GM21528 (cell line): ENCODE measurements around the gene IKBKG.
"Not testable (repeated sequence)": the region's sequence is repeated elsewhere in the genome, so short reads cannot be mapped to it uniquely, and the experiment has no call there.

Experiments used
- ATAC-seq: cut with Tn5 transposase; IDR thresholded peaks from one replicate; pipeline ENCODE4 v1.9.1; 2021; ENCODE audit warnings: mild to moderate bottlenecking, moderate library complexity; ENCODE audit not compliant: unreplicated experiment, low FRiP score

Gene IKBKG

DNA sequence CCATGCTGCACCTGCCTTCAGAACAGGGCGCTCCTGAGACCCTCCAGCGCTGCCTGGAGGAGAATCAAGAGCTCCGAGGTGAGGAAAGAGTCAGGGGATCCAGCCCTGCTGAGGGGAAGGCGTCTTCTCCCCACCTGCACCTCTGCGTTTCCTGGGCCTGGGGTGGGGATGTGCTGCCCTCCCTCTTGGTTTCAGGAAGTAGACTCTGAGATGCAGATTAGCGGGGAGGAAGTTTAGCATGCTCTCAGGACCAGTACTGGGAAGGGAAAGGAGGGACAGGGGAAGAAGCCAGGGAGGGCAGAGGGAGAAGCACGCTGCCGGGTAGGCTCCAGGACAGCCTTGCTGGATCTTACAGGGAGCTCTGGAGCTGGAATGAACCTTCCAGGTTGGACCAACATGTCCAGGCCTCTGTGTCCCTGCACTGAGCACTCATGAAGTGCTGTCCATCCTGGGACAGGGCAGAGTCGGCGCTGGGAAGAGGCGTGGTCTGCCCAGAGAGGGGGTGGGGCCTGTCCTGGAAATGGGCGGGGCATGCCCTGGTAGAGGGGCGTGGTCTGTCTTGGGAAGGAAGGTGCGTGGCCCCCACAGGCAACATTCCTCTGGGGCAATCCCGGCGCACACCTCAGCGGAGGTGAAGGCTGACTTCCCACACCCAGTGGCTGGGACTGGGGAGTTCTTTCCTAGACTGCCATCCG, 4.8 kb downstream of the IKBKG start:
- not testable (repeated sequence) for ATAC-seq

DNA sequence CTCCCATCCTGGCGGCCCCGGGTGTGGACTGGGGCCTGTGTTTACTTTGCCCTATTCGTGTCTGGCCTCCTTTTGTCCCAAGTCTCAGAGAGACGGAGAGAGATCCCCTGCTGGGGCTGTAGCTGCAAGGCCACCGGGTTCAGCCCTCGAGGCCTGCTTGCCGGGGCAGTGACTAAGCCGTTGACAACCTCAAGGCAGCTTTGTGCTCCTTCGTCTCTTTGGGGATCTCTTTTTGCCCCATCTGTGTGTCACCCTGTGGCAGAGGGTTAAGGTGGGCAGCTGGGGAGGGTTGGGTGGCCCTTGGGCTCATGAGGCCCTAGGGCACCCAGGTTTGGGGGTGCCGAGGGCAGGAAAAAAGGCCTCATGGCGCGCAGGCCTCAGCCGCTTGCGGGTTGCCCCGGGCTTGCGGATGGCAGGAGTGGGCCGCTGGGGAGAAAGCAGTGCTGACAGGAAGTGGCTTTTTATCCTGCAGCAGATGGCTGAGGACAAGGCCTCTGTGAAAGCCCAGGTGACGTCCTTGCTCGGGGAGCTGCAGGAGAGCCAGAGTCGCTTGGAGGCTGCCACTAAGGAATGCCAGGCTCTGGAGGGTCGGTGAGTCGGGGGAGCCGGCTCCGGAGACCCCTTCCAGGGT, 10.8 kb downstream of the IKBKG start:
- not testable (repeated sequence) for ATAC-seq

DNA sequence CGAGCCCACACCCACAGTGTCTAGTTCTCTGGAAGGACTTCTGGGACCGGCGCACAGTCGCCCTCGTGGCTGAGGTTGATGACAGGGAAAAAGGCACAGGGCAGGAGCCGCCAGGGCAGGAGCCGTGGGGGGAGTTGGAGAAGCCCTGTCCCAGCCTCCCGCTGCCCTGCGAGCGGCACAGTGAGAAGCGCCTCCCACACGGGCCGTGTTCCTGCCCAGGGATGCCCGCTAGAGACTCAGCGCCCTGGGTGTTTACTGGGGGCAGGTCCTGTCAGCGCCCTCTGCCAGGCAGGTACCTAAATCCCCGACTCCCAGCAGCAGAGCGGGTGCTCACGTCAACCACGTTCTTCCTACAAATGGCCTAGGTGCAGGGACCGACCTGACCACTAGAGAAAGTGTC, 11.5 kb downstream of the IKBKG start:
- not testable (repeated sequence) for ATAC-seq

DNA sequence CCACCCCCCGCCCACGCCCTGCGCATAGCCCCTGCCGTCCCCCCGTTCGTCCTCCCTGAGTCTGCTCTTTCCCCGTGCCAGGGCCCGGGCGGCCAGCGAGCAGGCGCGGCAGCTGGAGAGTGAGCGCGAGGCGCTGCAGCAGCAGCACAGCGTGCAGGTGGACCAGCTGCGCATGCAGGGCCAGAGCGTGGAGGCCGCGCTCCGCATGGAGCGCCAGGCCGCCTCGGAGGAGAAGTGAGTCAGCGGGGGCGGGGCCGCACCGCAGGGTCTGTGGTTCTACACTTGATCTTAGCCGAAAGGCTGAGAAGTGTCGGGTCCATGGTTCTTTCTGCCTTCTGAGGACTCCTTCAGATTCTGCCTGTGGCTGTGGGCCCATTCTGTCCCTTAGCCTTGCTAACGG, 12.9 kb downstream of the IKBKG start:
- ATAC-seq: not testable (repeated sequence)

DNA sequence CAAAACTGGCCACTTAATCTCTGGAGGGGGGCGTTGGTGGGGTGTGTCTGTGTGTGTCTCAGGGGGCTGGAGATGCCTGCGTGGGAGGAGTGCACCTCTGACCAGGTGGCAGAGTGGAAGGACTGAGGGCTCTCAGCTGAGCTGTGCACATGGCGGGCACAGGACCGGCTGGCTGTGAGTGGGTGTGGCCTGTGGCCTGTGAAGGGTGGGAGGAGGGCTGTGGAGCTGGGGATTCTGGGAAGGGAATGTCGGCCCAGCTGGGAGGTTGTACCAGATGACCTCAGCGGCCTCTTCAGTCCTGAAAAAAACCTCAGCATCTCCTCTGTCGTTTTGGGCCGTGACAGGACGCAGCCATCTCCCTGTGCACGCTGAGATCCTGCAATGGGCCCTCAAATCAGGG, 14.9 kb downstream of the IKBKG start:
- not testable (repeated sequence) for ATAC-seq

DNA sequence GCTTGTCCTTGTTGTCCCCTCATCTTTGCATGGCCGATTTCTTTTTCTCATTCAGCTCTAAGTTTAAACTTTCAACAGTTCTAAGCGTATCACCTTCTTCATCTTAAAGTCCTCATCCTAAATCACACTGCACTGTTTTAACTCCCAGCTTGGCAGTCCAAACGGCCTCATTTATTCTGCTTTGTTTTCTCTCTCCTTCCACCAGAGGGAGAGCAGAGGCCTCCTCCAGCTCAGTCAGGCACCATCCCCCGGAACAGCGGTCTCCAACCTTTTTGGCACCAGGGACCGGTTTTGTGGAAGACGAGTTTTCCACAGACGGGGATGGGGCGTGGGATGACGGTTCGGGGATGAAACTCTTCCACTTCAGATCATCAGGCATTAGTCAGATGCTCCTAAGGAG, 22.9 kb downstream of the IKBKG start:
- not testable (repeated sequence) for ATAC-seq

DNA sequence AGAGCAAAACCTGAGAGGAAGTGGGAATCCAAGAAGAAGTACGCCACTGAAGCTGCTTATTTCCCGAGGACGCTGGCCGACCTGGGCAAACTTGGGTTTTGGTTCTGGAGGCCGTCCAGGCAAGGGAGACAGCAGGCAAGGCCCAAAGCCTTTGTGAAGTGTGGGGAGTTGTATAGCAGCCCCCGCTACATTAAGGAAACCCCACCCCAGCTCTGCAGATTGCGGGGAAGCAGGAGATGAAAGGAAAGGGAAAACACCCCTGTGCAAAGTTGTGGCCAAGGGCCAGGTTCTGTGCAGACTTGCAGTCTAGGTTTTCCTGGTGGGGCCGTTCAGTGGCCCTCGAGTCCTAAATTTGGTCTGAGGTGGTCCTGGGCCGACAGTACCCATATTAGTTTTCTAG, 25.6 kb downstream of the IKBKG start:
- ATAC-seq: not testable (repeated sequence)

DNA sequence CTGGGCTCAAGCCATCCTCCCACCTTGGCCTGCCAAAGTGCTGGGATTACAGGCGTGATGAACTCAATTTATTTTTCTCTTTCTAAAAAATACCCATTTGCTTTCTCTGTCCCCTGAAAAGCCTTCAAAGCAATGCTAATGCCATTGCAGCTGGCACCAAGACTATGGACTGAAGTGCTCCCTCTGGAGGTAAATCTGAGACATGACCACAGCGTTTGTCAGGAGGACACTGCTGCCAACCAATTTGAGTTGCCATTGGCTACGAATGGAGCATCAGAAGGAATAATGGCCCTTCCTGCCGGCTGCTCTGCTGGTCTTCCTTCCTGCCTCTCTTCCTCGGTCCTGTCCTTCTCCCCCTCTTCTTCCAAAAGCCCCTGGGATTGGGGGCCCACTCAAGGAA, 27.7 kb downstream of the IKBKG start:
- ATAC-seq: not testable (repeated sequence)

DNA sequence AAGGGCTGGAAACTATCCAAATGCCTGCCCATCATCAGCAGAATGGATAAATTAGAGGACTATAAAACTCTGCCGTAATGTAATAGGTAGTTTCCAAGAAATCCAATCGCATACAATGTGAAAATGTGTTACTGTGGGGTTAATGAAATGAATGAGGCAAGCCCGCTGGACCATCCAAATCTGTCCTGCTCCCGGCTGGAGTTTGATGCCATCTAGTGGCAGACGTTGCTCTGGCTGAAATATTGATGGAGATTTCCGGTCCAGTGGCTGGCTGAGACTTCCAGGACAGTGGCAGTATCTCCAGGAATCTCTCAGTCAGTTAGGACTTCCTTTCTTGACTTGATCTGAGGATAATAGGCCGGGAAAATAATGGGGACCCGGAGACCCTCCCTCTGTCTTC, 35.6 kb downstream of the IKBKG start:
- ATAC-seq: not testable (repeated sequence)

DNA sequence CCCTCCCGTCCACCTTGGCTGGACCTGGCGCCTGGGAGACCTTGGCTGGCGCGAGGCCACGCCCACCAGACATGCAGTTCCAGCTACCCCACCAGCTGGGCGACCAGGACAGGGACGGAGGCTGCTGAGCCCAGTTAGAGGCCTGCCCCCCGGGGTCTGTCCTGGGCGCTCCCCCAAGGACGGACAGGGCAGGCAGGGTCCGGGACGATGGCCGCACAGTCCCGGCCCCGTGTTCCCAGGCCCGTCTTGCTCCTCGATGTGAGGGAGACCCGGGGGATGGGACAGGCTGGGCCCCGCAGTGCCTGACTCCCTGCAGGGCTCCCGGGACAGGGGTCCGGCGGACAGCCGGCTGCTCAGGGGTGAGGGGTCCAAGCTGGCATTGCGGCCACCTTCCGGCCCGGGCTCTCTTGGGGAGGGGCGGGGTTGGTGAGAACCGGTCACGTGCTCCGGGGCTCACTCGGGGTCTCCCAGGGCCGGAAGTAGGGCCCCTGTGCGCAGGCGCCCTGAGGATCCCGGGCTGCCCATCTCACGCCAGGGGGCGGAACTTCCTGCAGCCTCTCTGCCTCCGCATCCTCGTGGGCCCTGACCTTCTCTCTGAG, 37.3 kb downstream of the IKBKG start, which contains the start of gene CTAG1A:
CTAG1A (plus strand) TSS at position 549 of the 599 bp plus-strand sequence. CDS start 74 bp downstream, outside the sequence.
- ATAC-seq: not testable (repeated sequence)

DNA sequence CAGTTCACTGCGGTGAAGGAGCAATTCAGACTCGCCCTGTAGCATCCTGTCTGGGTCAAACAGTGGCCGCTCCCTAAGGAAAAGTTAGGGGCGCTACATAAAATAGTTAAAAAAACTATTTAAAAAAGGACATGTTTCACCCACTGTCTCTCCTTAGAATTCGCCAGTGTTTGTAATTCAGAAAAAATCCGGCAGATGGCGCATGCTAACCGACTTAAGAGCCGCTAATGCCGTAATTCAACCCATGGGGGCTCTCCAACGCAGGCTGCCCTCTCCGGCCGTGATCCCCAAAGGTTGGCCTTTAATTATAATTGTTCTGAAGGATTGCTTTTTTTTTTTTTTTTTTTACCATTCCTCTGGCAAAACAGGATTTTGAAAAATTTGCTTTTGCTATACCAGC, 43.0 kb downstream of the IKBKG start:
- ATAC-seq: not testable (repeated sequence)

DNA sequence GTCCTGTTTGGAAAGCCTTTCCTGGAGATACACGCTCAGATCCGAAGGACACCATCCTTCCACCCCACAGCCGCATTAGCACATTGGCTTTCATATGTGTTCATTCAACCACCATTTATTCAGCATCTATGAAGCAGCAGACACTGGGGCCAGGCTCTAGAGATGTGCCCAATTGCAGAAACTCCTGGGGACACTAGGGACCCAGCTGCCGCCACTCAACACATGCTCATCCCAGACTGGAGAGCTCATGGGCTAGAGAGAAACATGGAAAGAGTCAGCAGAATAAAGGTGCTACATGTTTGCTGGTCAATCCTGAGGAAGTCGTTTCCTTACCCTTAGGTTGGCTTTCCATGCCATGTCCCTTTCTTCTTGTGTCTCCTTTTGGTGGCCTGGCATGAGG, 45.1 kb downstream of the IKBKG start:
- no peak for ATAC-seq

DNA sequence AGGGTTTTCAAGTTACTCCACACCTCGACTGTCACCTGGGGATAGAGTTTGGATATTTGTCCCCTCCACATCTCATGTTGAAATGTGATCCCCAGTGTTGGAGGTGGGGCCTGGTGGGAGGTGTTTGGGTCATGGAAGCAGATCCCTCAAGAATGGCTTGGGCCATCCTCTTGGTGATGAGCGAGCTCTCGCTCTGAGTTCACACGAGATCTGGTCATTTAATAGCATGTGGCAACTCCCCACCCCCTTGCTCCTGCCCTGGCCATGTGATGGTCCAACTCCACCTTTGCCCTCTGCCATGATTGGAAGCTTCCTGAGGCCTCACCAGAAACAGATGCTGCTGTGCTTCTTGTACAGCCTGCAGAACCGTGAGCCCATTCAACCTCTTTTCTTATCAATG, 45.8 kb downstream of the IKBKG start:
- no peak for ATAC-seq

DNA sequence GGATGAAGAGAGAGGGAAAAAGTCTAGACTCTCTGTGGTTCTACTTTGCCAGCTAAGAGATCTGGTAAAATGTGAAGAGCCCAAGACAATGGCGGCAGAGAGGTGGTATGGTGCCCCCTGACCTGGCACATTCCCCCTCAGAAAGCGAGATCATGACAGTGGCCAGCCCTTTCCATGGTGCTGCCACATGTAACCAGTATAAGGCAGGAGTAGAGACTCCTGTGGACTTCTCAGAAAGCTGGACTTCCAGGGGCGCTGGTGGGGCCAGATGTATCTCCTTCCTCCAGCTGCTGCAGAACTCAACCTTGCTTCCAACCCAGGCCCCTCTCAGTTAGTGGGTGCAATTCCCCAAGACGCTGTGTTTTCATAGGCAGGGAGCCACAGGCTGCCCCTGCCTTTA, 47.1 kb downstream of the IKBKG start:
- no peak for ATAC-seq

DNA sequence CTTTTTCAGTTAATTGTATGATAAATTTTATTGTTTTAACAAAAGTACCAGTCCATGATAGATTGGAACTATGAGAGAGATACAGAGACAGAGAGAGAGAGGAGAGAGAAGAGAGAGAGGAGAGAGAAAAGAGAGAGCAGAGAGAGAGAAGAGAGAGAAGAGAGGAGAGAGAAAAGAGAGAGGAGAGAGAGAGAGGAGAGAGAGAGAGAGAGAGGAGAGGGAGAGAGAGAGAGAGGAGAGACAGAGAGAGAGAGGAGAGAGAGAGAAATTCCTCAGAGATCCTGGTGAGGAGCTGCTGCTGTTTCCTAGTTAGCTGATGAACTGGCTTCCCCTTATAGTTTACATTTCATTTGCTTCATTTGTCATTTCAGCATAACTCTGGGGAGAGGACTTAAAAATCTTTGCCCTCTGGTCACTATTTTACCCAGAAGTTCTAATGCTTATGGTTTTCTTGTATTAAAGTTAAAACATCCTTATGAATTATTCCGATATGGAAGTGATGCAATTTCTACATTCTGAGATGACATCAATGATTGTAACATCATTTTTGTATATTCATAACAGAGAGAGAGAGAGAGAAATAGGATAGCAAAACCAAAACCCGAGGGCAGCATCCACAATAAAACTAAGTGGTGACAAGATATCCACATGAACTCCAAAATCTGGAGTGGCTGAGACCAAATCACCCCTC, 48.3 kb downstream of the IKBKG start:
- no peak for ATAC-seq

DNA sequence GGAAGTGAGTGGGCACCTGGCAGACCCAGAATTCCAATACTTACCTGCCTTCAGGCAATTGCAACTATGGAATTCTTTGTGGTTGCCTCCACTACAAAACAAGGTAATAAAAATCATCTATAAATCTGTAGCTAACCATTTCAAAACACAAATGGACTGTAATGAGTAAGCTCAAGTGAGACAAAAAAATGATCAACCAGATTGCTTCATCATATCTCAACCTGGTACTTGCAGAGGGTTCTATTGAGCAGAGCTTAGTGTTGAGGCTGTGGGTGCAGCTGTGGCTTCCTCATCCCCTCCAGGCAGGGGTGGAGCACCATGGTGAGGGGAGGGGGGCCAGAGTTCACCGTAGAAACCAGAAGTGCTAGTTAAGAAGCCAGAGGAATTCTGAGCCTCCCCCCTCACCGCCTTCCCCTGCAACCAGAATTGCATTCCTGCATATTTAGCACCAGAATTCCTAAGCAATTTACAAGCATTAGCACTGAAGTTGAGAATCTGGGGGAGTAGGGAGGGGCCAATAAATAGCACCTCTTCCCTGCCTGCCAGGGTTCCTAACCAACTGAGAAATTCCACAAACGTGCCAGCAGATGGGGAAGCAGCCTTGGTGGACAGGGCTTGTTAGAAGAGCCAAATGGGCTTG, 49.0 kb downstream of the IKBKG start:
- ATAC-seq: no peak

DNA sequence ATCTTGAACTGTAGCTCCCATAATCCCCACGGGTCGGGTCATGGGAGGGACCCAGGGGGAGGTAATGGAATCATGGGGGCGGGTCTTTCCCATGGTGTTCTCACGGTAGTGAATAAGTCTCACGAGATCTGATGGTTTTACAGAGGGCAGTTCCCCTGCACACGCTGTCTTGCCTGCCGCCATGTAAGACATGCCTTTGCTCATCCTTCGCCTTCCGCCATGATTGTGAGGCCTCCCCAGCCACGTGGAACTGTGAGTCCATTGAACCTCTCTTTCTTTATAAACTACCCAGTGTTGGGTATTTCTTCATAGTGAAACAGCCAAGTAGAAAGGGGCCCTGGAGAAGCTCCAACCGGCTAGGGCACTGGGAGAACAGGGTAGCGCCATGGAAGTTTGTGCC, 49.8 kb downstream of the IKBKG start:
- ATAC-seq: no peak

DNA sequence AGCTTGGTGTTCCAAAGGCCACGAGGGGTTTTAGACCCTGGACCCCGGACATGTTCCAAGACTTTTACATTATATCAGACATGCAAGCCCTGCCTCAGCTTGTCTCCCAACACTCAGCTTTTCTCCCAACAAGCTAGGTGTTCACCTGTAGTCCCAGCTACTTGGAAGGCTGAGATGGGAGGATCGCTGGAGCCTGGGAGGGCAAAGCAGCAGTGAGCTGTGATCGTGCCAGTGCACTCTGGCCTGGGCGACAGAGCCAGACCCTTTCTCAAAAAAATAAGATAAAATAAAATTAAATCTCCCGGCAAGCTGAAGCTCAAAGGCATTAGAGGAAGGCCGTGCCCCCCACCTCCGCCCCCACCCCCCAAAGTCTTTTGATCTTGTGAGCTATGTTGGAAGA, 51.2 kb downstream of the IKBKG start:
- no peak for ATAC-seq

DNA sequence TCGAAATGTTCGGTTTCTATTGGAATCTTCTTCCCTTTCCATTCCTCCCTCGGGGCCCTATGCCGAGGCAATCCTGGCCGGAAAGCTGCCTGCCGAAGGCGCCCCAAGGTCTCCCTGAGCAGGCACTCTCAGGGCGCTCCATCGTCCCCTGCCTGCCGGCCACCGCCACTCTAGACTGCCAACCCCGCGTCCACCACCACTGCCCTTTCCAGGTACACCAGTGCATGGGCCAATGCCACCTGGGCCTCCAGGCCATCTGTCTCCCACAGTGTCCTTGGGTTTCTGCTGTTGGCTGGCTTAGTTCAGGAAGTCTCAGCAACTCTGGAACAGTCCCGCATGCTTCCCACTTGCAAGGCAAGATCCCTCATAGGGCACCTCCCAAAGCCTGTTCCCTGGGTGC, 52.1 kb downstream of the IKBKG start:
- no peak for ATAC-seq

DNA sequence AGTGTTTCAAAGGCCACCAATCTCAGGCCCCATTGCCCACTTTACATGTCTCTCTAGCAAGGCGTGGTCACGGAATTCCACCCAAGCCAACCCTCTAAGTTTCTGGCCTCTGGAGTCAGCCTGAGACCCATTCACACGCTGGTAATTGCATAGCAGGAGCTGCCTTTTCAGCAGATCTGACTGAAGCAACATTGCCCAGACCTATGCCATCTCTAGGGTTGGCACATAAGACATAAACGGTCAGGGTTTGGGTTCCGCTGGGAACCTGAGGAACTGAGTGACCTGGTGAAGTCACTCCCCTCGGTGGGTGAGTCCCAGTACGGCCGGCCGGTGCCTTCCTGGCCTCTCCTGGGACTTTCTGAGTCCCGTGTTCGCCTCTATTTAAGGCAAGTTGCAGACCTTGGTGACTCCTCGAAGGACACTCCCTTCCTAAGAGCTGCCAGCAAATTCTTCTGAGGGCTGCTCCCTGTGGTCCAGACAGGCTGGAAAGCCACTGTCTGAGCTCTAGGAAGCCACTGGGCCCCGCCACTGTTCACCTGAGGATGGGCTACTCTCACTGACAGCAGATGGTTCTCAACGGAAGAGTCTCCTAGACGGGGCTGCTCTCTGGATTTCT, 53.4 kb downstream of the IKBKG start:
- no peak for ATAC-seq
